Measurements from ENCODE around the gene MDM1. TPM values are rescaled to one million over a fixed set of nuclear protein-coding genes. Genes with fewer than 3 reads are reported as not detected.

Gene MDM1
- total and polyA plus RNA-seq, 4 donors = 2.0 to 12.9 (median 5.1) TPM

- H3K9ac ChIP-seq (ENCODE audit: low read depth in 1 of 2, low read length in 2 of 2) = no peak overlapping the region
- DNase-seq (ENCODE audit: low spot score) = no peak
- H3K36me3 ChIP-seq (ENCODE audit: control insufficient read depth in 4 of 4, insufficient read depth in 3 of 4, low read depth in 1 of 4, low read length in 3 of 4) = no peaks in the 10 kb centered on the region
- H3K27ac ChIP-seq (ENCODE audit: low read depth in 1 of 2, low read length in 2 of 2) = no peak overlapping the region
- H3K9me3 ChIP-seq (ENCODE audit: control insufficient read depth in 4 of 4, low read length in 3 of 4) = no peaks in the 10 kb centered on the region
- H3K4me3 ChIP-seq (ENCODE audit: low read depth in 1 of 3, low read length in 3 of 3) = no peak overlapping the region
- H3K4me1 ChIP-seq (ENCODE audit: control insufficient read depth in 4 of 4, insufficient read depth in 4 of 4, low read length in 3 of 4) = no peaks in the 10 kb centered on the region
- no peaks in the 10 kb centered on the region for H3K27me3 ChIP-seq (ENCODE audit: control insufficient read depth in 4 of 4, insufficient read depth in 4 of 4, low read length in 3 of 4)
- no peak for TF ChIP-seq FOXA1 (IDR thresholded peaks at IDR 0.05)
- no peak for TF ChIP-seq YY1 (IDR thresholded peaks at IDR 0.05)
- TF ChIP-seq EGR1 (IDR thresholded peaks at IDR 0.05; ENCODE audit: low read depth in 2 of 2) = no peak
- TF ChIP-seq GABPA (IDR thresholded peaks at IDR 0.05 in 1 of 2, conservative IDR thresholded peaks at IDR 0.05 in 1 of 2) = no peak
- no peak for TF ChIP-seq MAX (IDR thresholded peaks at IDR 0.05)
- TF ChIP-seq NR2F2 (IDR thresholded peaks at IDR 0.05) = no peak
- TF ChIP-seq SP1 (IDR thresholded peaks at IDR 0.05) = no peak
- TF ChIP-seq CTCF (IDR thresholded peaks at IDR 0.05; ENCODE audit: low read depth, low read length, missing input control) = no peak
- TF ChIP-seq ZBTB33 (IDR thresholded peaks at IDR 0.05) = no peak
- TF ChIP-seq TAF1 (conservative IDR thresholded peaks at IDR 0.05) = no peak
- TF ChIP-seq RAD21 (IDR thresholded peaks at IDR 0.05) = no peak
- TF ChIP-seq HNF4G (IDR thresholded peaks at IDR 0.05) = no peak
- TF ChIP-seq ATF3 (IDR thresholded peaks at IDR 0.05) = no peak
- TF ChIP-seq JUND (IDR thresholded peaks at IDR 0.05) = no peak
- no peak for TF ChIP-seq REST (IDR thresholded peaks at IDR 0.05)
- TF ChIP-seq FOXA2 (IDR thresholded peaks at IDR 0.05) = no peak
- TF ChIP-seq RXRA (IDR thresholded peaks at IDR 0.05) = no peak
These were observed 63.2 kb downstream of the MDM1 start for GRCh38 chr12:68268967-68269366.

GRCh38 chr12:68267892-68268396 is 64.2 kb downstream of the MDM1 start:
- Histone ChIP-seq H3K4me3 (ENCODE audit: low read depth in 1 of 3, low read length in 3 of 3) (no peak overlapping the region), H3K9ac (ENCODE audit: low read depth in 1 of 2, low read length in 2 of 2) (no peak overlapping the region), H3K9me3 (ENCODE audit: control insufficient read depth in 4 of 4, low read length in 3 of 4) (no peaks in the 10 kb centered on the region), H3K27me3 (ENCODE audit: control insufficient read depth in 4 of 4, insufficient read depth in 4 of 4, low read length in 3 of 4) (no peaks in the 10 kb centered on the region), H3K36me3 (ENCODE audit: control insufficient read depth in 4 of 4, insufficient read depth in 3 of 4, low read depth in 1 of 4, low read length in 3 of 4) (no peaks in the 10 kb centered on the region), H3K4me1 (ENCODE audit: control insufficient read depth in 4 of 4, insufficient read depth in 4 of 4, low read length in 3 of 4) (no peaks in the 10 kb centered on the region), H3K27ac (ENCODE audit: low read depth in 1 of 2, low read length in 2 of 2) (no peak overlapping the region)
- 87% methylated on average over 6 of the region's 6 CpGs for WGBS
- DNase-seq (ENCODE audit: low spot score) = no peak
- TF ChIP-seq ATF3 (IDR thresholded peaks at IDR 0.05) (no peak), REST (IDR thresholded peaks at IDR 0.05) (no peak), NR2F2 (IDR thresholded peaks at IDR 0.05) (no peak), JUND (IDR thresholded peaks at IDR 0.05) (no peak), GABPA (IDR thresholded peaks at IDR 0.05 in 1 of 2, conservative IDR thresholded peaks at IDR 0.05 in 1 of 2) (no peak), SP1 (IDR thresholded peaks at IDR 0.05) (no peak), RXRA (IDR thresholded peaks at IDR 0.05) (no peak), RAD21 (IDR thresholded peaks at IDR 0.05) (no peak), TAF1 (conservative IDR thresholded peaks at IDR 0.05) (no peak), HNF4A (conservative IDR thresholded peaks at IDR 0.05) (no peak), EGR1 (IDR thresholded peaks at IDR 0.05; ENCODE audit: low read depth in 2 of 2) (no peak), HNF4G (IDR thresholded peaks at IDR 0.05) (no peak), MAX (IDR thresholded peaks at IDR 0.05) (no peak), FOXA1 (IDR thresholded peaks at IDR 0.05) (no peak)
